ENCODE data around the gene OR51I2. TPM values are rescaled to one million over a fixed set of nuclear protein-coding genes. Genes with fewer than 3 reads are reported as not detected.

Gene OR51I2
- total RNA-seq, result not detected

- intact Hi-C loops (cut with micrococcal nuclease), result no loop called here
- peaks cover 3% of the 10 kb centered on the region for H3K27me3 Mint-ChIP-seq
- CTCF ChIA-PET, result no interaction called here
Observed at GRCh38 chr11:5449023-5449422, at the start of gene OR51I2. Gene OR51I2, plus strand, starts transcription at chr11:5449323. Its CDS starts 4,166 bp downstream, at chr11:5453489.

GRCh38 chr11:5405173-5405572 lies 44.0 kb upstream of the OR51I2 start:
- H3K4me3 Mint-ChIP-seq, result no peak overlapping the region
- peaks cover 2% of the 10 kb centered on the region for H3K9me3 Mint-ChIP-seq
- ChIA-PET POLR2A (no interaction called here), CTCF (no interaction called here)
- H3K27ac Mint-ChIP-seq, result no peak overlapping the region
- intact Hi-C loops (cut with micrococcal nuclease), result no loop called here
- H3K4me1 Mint-ChIP-seq (ENCODE audit: low read depth), result no peaks in the 10 kb centered on the region
- H3K27me3 Mint-ChIP-seq, result peaks cover 16% of the 10 kb centered on the region
- H3K36me3 Mint-ChIP-seq, result no peaks in the 10 kb centered on the region
- DNase-seq, result no peak

More at GRCh38 chr11:5449023-5449422, at the start of gene OR51I2:
- H3K9me3 Mint-ChIP-seq, result no peaks in the 10 kb centered on the region
- no peaks in the 10 kb centered on the region for H3K4me1 Mint-ChIP-seq (ENCODE audit: low read depth)
- no peak within 1 kb of the TSS for H3K4me3 Mint-ChIP-seq
- no peaks in the 10 kb centered on the region for H3K36me3 Mint-ChIP-seq
- DNase-seq, result no peak
- no peak within 1 kb of the TSS for H3K27ac Mint-ChIP-seq
- POLR2A ChIA-PET, result no interaction called here

GRCh38 chr11:5420993-5421392 lies 28.1 kb upstream of the OR51I2 start:
- ChIA-PET POLR2A (interaction anchor here (0.7 kb wide), 1 partner anchor 1956 kb away, joined by 3 read pairs; no protein-coding TSS in a partner anchor), CTCF (no interaction called here)
- H3K27ac Mint-ChIP-seq, result no peak overlapping the region
- H3K9me3 Mint-ChIP-seq, result peaks cover 1% of the 10 kb centered on the region
- intact Hi-C loops (cut with micrococcal nuclease), result no loop called here
- no peaks in the 10 kb centered on the region for H3K36me3 Mint-ChIP-seq
- peaks cover 8% of the 10 kb centered on the region for H3K27me3 Mint-ChIP-seq
- DNase-seq, result no peak
- no peaks in the 10 kb centered on the region for H3K4me1 Mint-ChIP-seq (ENCODE audit: low read depth)
- H3K4me3 Mint-ChIP-seq, result no peak overlapping the region

GRCh38 chr11:5421811-5422210 lies 27.3 kb upstream of the OR51I2 start, which contains the start of gene OR51Q1:
Gene OR51Q1, plus strand, starts transcription at chr11:5422111. Its CDS starts 90 bp downstream, at chr11:5422201.
- intact Hi-C loops (cut with micrococcal nuclease), result no loop called here
- no peaks in the 10 kb centered on the region for H3K4me1 Mint-ChIP-seq (ENCODE audit: low read depth)
- ChIA-PET POLR2A (no interaction called here), CTCF (no interaction called here)
- no peaks in the 10 kb centered on the region for H3K36me3 Mint-ChIP-seq
- DNase-seq, result no peak
- no peak within 1 kb of the TSS for H3K4me3 Mint-ChIP-seq
- H3K9me3 Mint-ChIP-seq, result peaks cover 1% of the 10 kb centered on the region
- peaks cover 8% of the 10 kb centered on the region for H3K27me3 Mint-ChIP-seq
- H3K27ac Mint-ChIP-seq, result no peak within 1 kb of the TSS

GRCh38 chr11:5423131-5423530 lies 26.0 kb upstream of the OR51I2 start:
- Mint-ChIP-seq H3K4me3 (no peak overlapping the region), H3K4me1 (ENCODE audit: low read depth) (no peaks in the 10 kb centered on the region), H3K36me3 (no peaks in the 10 kb centered on the region), H3K27me3 (peaks cover 8% of the 10 kb centered on the region), H3K9me3 (peaks cover under 1% of the 10 kb centered on the region), H3K27ac (no peak overlapping the region)
- intact Hi-C loops (cut with micrococcal nuclease), result no loop called here
- ChIA-PET CTCF (no interaction called here), POLR2A (no interaction called here)
- no peak for DNase-seq

GRCh38 chr11:5441414-5441813 lies 7.7 kb upstream of the OR51I2 start, which contains the start of gene OR51I1:
Gene OR51I1, minus strand, starts transcription at chr11:5441514. Its CDS starts 0 bp downstream, at chr11:5441514.
- Mint-ChIP-seq H3K36me3 (no peaks in the 10 kb centered on the region), H3K27me3 (peaks cover 4% of the 10 kb centered on the region), H3K4me3 (no peak within 1 kb of the TSS), H3K27ac (no peak within 1 kb of the TSS), H3K4me1 (ENCODE audit: low read depth) (no peaks in the 10 kb centered on the region), H3K9me3 (no peaks in the 10 kb centered on the region)
- ChIA-PET CTCF (no interaction called here), POLR2A (no interaction called here)
- no peak for DNase-seq
- intact Hi-C loops (cut with micrococcal nuclease), result no loop called here

GRCh38 chr11:5443835-5444393 lies 5.2 kb upstream of the OR51I2 start:
- Mint-ChIP-seq H3K27ac (no peak overlapping the region), H3K27me3 (peaks cover 3% of the 10 kb centered on the region), H3K4me1 (ENCODE audit: low read depth) (no peaks in the 10 kb centered on the region), H3K4me3 (no peak overlapping the region), H3K9me3 (no peaks in the 10 kb centered on the region), H3K36me3 (no peaks in the 10 kb centered on the region)
- ChIA-PET CTCF (no interaction called here), POLR2A (no interaction called here)
- intact Hi-C loops (cut with micrococcal nuclease), result no loop called here
- no peak for DNase-seq

GRCh38 chr11:5449432-5449831 lies 309 bp downstream of the OR51I2 start:
- Mint-ChIP-seq H3K27ac (no peak overlapping the region), H3K27me3 (peaks cover 3% of the 10 kb centered on the region), H3K4me3 (no peak overlapping the region), H3K9me3 (no peaks in the 10 kb centered on the region), H3K4me1 (ENCODE audit: low read depth) (no peaks in the 10 kb centered on the region), H3K36me3 (no peaks in the 10 kb centered on the region)
- ChIA-PET POLR2A (no interaction called here), CTCF (no interaction called here)
- no peak for DNase-seq
- intact Hi-C loops (cut with micrococcal nuclease), result no loop called here

GRCh38 chr11:5460983-5461621 lies 12.0 kb downstream of the OR51I2 start:
- Mint-ChIP-seq H3K36me3 (no peaks in the 10 kb centered on the region), H3K27ac (no peak overlapping the region), H3K27me3 (peaks cover 6% of the 10 kb centered on the region), H3K4me1 (ENCODE audit: low read depth) (peaks cover 3% of the 10 kb centered on the region), H3K9me3 (peaks cover 4% of the 10 kb centered on the region), H3K4me3 (no peak overlapping the region)
- DNase-seq, result no peak
- POLR2A ChIA-PET, result no interaction called here
- intact Hi-C loops (cut with micrococcal nuclease), result no loop called here
- CTCF ChIA-PET, result no interaction called here

- Mint-ChIP-seq H3K36me3 (no peaks in the 10 kb centered on the region), H3K4me3 (no peak overlapping the region), H3K9me3 (no peaks in the 10 kb centered on the region), H3K27ac (no peak overlapping the region), H3K27me3 (peaks cover 17% of the 10 kb centered on the region), H3K4me1 (ENCODE audit: low read depth) (no peaks in the 10 kb centered on the region)
- intact Hi-C loops (cut with micrococcal nuclease), result no loop called here
- ChIA-PET POLR2A (no interaction called here), CTCF (interaction anchor here (1.2 kb wide), 1 partner anchor 243 kb away, joined by 3 read pairs; no protein-coding TSS in a partner anchor)
- DNase-seq, result no peak
Observed at GRCh38 chr11:5467527-5467926, 18.4 kb downstream of the OR51I2 start.

GRCh38 chr11:5473921-5474320 lies 24.8 kb downstream of the OR51I2 start:
- CTCF ChIA-PET, result no interaction called here
- H3K27ac Mint-ChIP-seq, result no peak overlapping the region
- no peak overlapping the region for H3K4me3 Mint-ChIP-seq
- peaks cover 28% of the 10 kb centered on the region for H3K27me3 Mint-ChIP-seq
- no peak for DNase-seq
- no peaks in the 10 kb centered on the region for H3K9me3 Mint-ChIP-seq
- H3K4me1 Mint-ChIP-seq (ENCODE audit: low read depth), result no peaks in the 10 kb centered on the region
- POLR2A ChIA-PET, result no interaction called here
- no peaks in the 10 kb centered on the region for H3K36me3 Mint-ChIP-seq
- intact Hi-C loops (cut with micrococcal nuclease), result no loop called here

- no peak overlapping the region for H3K4me3 Mint-ChIP-seq
- ChIA-PET CTCF (interaction anchor here (0.6 to 2.2 kb wide), 13 partner anchors 17 to 998 kb away, joined by 3 to 18 read pairs (median 5); partner anchors contain the start of genes OR52N2, TRIM3 and TRIM5), POLR2A (no interaction called here)
- H3K36me3 Mint-ChIP-seq, result no peaks in the 10 kb centered on the region
- intact Hi-C loops (cut with micrococcal nuclease), result loop anchor here (1.0 to 2.0 kb wide), 4 partner anchors 236 to 876 kb away; partner anchors contain the start of gene OR52N2
- H3K9me3 Mint-ChIP-seq, result no peaks in the 10 kb centered on the region
- peaks cover 21% of the 10 kb centered on the region for H3K27me3 Mint-ChIP-seq
- no peak overlapping the region for H3K27ac Mint-ChIP-seq
- no peaks in the 10 kb centered on the region for H3K4me1 Mint-ChIP-seq (ENCODE audit: low read depth)
- peak; percentile 42 for DNase-seq
Observed at GRCh38 chr11:5476186-5476819, 27.2 kb downstream of the OR51I2 start.

Measured in activated CD4-positive, alpha-beta memory T cell treated with anti-CD3 and anti-CD28 coated beads for 36 hours (primary cell).